ENCODE measurements around the gene EXT2.

DNA sequence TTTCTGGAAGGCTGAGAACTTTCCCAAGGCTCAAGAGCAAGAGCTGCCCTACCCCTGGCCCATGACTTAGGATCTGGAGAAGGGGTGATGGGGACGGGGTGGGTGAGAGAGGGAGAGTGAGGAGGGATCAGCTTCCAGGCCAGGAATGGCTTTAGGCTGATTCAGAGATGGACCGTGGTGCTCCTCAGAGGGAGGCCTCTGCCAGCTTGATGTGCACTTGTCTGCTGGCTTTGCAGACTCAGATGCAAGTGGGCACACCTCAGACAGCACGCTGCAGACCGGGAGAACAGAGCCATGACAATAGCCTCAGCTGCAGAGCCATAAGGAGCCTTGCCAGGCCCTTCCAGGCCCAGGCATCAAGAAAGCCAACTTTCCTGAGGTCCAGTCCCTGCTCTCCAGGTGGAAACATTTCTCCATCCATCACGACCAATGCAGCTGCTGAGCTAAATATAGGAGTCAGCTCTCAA is 173.2 kb downstream of the EXT2 start:
- TF ChIP-seq CTCF (IDR thresholded peaks at IDR 0.05) (no peak), POLR2A (IDR thresholded peaks at IDR 0.05) (no peak)
